Measurements from ENCODE around the gene FYN. TPM values are rescaled to one million over a fixed set of nuclear protein-coding genes. Genes with fewer than 3 reads are reported as not detected.

FYN gene
- polyA plus RNA-seq, 5 donors, result 105 to 153 (median 140) TPM

DNA sequence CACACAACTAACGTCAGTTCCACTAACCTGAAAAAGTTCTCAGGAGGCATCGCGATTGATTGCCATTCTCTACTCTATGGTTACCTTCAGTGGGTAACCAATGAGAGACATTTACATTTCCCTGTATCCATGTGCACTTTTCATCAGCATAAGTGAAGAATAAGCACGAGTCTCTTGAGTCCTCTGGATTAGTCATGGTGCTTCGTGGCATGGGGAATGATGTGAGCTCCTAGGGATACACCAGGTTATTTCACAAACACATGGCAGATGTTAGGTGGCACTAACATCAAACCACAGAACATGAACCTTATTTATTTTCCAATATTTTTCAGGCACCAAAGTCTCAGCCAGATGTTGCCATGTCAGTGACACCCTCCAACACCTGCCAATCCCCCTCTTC is 64.0 kb downstream of the FYN start:
- DNase-seq, result no peak

DNA sequence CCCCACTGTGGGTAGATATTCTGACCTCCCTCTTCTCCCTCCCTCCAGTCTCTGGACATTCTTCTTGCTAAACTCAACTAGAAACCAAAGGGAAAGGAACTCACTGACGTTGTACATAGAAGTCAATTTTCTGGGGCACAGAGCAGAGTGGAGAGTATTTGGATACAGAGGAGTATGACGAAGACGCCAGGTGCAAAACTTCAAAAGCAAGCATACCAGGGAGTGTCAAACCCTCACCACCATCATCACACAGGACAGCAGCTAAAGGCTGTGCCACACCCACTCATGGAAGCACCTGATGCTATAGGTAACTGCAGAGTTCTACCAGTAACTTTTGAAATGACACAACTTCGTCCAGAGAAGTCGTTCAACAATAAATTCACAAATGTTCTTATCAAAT is 64.8 kb downstream of the FYN start:
- DNase-seq, result no peak

DNA sequence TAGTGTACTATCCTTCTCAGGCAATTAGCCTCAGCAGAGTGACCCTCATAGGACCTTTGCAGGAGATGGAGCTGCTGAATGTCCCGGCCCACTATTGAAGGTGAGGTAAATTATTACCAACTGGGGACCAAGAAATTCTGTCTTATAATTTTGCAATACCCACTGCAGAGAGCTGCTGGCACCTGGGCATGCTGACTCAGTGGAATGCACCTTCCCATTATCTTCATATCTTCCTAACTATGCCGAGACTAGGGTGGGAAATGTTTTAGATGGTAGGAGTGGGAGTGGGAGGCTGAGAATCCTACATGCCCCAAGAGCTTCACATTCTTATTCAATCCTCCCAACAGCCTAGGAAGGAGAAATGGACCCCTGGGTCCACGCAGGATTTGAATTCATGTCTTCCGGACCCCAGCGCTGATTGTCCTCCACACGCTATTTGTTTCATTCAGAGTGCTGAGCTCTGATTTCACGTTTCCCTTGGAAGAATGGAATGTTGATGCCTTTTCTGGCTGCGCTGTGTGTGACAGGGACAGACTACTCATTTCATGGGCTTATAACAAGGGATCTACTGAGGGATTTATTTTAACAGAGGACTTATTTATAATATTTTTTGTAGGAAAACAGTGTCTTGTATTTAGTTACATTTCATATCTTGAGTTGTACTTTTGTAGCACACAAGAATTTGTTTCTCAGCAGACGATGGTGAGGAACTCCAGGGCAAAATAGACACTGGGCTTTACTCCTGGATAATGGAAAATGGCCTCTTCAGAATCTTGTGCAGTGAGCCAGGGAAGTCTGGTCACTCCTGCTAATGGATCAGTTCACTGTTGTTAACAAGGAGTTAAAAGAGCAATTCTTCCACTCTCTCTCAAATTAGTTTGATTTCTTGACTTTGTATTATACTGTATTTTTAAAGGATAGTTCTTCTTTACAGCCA is 66.4 kb downstream of the FYN start:
- no peak for DNase-seq

DNA sequence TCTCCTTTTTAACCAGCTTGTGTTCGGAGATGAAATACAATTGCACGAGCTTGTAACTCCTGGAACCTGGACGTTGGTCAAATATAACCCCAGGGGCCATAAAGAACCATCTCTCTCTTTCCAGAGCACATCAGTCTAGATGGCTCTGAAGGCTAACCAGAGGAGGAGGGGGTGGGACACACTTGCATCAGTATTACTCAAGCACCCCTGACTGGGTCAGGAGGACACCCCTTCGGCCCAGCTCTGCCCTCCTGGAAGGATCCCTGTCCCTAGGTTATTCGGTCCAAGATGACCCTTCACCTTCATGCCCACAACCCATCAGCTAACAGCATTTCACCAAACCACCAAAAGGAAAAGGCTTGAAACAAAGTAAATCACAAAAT is 67.1 kb downstream of the FYN start:
- no peak for DNase-seq

DNA sequence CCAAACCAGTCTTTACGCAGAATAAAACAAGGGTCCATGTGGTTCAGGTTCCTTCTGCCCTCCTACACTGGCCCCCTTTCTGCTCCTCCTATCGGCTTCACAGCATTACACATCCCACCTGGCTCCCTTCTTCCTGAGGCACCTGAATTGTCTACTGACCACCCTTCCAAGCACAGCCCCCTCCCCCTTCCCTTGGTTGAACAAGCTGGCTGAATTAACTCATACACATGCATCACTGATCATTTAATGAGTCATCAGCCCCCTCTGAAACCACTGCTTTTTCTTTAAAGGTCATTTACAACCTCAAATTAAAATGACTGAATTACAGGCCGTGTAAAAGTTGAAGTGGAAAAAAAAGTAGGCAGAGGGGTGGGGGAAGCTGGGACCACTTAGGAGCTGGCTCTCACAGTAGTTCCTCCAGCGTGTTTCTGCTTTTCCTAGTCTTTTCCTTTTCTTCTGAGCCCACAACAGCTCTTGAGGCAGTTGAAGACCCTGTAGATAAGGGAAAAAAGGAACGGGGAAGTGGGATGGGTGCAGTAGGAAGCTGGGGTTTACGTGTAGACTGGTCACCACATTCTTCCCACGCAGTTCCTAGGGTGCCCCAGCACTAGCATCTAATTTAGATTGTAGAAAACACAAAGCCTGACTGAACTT is 67.6 kb downstream of the FYN start:
- no peak for DNase-seq

- DNase-seq, result no peak
Observed at GRCh38 chr6:111804627-111805235, 68.5 kb downstream of the FYN start.

DNA sequence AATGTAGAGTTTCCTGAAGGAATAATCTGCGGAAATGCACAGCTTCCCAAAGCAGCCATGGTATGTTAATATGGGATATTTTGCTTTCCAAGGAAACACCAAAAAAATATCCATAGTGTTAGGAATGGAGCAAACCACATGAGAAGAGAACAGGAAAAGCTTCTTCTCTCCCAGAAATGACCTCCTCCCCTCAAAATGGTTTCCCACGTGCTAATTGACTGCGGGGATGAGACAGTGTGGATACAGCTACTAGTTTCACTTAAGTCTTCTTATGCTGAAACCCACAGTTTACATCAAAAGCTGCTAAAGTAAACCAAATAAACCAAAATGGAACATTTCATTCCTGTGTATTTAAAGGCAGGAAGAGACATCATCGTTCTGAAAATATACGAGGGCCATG is 69.4 kb downstream of the FYN start:
- DNase-seq, result no peak

DNA sequence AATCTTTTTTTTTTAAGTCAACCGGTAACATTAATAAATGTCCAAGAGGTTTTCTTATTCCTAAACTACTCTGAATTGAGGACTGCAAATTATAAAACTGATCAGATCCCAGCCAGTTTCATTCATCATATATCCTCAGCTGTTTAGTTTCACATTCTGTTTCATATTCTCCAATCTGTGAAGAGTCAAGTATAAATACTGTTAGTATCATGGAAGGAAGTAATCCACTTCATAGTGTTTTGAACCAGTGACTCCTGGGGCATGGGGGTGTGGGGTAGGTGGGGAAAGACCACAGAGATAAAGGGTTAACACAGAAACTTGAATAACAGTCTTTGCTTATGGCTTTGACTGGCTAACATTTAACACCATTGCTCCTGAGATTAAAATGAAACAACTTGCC is 69.9 kb downstream of the FYN start:
- DNase-seq, result no peak

DNA sequence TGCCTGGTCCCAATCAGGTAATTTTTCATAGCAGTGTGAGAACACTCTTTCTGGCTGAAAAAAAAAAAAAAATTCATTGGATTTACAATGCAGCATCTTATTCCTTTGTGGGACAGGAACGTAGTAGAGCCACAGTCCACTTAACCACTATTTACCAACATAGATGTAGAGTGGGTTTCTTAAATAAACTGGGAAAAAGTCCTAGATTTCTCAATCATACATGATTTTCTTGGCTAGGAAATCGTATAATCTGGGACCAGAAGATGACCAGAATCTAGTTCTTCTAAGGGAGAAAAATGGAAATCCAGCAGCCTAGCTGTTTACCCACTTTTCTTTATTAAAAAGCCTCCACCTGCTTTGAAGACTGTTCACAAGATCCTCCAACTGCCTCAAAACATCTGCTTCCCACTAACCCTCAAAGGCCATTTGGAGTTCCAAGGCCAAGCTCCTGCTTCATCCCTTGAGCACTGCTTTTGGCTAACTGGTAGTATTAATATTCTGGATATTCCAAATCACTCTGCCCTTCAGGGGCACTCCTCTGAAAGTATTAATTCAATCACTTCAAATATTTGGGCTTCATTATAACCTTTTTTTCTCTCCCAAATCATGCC is 70.4 kb downstream of the FYN start:
- DNase-seq, result no peak

- DNase-seq, result no peak
Observed at GRCh38 chr6:111802015-111802414, 71.2 kb downstream of the FYN start.

DNA sequence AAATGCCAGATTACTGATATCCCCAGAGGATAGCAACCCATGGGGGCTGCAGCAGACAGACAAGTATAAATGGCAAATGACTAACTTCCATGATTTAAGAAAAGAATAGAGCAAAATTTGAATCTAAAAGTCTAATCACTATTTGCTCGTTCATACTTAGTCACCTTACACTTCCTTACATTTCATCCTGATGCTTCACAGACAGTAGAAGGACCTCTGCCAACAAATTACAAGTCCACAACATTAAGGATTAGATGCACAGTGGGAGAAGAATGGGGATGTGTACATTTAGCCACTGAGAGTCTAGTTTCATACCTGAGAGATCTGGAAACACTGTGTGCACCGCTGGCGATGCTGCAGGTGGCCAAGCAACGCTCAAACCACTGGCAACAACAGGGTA is 72.4 kb downstream of the FYN start:
- no peak for DNase-seq

DNA sequence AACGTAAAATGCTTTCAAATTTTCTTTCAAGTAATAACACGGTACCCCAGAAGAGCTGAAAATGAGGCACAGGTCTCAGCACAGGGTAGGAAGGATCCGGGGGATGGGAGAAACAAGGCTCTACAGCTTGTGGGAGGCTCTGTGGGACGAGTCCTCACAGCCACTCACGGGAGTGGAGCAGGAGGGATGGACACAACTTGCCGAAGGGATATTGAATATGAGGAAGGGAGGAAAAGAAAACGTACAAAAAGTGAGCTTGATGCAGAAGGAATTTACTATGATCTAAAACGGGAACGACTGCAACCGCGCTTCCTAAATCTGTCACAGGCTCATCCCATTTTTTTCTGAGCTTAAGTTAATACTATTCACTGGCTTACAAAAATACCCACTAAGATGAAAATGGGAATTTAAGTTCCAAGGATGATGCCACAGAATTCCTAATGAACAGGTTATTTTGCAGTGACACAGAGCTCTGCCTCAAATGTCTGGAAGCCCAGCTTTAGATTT is 72.9 kb downstream of the FYN start:
- no peak for DNase-seq

DNA sequence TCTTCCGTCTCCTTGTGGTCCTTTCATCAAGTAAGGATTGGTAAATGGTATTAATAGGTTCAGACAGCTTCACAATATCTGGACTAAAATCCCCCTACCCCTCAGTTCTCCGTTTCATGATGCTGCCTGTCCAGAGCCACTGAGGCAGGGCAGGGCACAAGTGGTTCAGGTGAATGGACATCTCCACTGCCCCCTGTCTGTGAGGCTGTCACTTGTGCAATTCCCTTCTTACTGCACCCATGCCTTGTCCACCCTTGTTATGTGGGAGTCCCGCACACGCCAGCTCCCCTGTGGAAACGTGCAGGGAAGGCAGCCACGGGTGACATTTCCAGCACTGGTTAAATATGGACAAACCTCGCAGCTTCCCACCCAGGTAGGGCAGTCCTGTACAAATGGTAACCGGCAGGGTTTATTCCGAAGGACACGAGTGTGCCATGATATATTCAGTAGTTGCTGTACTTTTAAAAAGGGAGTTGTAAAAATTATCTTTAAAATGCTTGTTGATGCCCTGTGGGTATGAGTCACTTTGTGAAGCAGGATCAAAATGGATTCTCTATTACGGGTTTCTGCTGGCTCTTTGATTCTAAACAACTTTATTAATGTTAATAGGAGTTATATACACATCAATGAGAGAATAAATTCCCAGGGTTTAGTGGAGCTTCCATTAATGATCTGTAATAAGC is 73.5 kb downstream of the FYN start:
- no peak for DNase-seq

- no peak for DNase-seq
Observed at GRCh38 chr6:111798281-111798725, 74.9 kb downstream of the FYN start.

DNA sequence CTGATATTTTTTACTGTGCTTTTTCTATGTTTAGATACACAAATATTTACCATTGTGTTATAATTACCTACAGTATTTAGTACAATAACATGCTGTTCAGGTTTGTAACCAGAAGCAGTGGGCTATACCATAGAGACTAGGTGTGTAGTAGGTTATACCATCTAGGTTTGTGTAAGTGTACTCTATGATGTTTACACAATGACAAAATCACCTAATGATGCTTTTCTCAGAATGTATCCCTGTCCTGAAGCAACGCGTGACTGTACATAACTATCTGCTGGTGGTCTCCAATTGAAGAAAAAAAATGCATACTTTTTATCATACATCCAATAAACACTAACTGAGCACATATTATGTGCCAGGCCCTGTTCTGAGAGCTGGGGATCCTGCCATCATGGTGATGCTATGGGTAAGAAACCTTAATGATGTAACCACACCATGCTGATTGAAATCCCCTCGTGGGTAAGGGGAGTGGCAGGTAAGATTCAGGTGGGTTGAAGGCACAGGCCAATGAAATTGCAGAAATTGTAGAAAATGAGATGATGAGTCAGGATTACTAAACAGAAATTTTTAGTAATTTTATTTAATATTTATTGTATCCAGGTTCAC is 76.8 kb downstream of the FYN start:
- DNase-seq, result no peak

DNA sequence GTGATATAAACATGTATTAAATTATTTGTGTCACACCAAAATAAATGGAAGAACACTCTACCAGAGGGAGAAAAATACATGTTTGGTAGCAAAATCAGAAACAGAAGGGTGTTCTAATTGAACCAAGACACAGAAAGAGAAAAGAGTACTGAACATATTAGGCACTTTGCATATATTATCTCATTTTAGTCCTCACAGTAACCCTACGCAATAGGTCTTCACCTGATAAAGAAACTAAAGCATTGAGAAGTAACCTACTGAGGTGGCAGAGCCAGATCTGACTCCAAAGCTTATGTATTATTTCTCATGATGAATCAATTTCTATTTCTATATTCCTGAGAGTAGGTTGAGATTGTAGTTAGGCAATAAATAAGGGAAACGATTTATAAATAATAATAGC is 77.7 kb downstream of the FYN start:
- DNase-seq, result no peak

DNA sequence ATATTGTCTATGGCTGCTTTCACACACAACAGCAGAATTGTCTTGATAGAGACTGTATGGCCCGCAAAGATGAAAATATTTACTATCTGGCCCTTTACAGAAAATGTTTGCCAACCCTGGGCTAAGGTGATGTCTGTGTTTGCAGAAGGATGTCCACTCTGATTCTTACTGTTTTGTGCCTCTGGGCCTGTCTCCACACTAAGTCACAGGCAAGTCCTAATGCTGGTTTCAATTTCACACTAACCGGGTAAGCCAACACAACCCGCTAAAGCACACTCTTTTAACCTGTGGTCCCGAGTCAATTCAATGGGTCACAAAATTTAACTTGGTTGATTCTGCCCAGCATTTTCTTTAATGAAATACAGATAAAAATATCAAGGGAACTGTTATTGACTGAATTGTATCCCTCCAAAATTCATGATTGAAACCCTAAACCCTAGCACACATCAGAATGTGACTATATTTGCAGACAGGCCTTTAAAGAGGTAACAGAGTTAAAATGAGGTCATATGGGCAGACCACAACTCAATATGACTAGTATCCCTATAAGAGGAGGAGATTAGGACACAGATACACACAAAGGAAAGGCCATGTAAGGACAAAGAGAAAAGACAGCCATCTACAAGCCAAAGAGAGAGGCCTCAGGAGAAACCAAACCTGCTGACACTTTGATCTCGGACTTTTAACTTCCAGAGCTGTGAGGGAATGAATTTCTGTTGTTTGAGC is 78.4 kb downstream of the FYN start:
- no peak for DNase-seq

DNA sequence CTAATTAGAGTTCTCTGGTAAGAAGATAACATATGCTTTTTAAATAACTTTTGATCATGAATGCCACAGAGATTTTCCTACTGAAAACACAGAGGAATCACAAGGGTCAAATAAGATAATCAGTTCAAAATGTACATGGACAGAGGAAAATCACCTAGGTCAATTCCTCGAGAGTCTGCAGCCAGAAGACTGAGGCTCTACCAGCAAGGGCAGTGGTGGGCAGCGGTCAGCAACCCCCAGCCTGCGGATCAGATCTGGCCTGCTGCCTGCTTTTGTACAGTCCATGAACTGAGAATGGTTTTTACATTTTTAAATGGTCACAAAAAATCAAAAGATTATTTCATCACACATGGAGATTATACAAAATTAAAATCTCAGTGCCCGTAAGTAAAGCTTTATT is 79.0 kb downstream of the FYN start:
- no peak for DNase-seq

DNA sequence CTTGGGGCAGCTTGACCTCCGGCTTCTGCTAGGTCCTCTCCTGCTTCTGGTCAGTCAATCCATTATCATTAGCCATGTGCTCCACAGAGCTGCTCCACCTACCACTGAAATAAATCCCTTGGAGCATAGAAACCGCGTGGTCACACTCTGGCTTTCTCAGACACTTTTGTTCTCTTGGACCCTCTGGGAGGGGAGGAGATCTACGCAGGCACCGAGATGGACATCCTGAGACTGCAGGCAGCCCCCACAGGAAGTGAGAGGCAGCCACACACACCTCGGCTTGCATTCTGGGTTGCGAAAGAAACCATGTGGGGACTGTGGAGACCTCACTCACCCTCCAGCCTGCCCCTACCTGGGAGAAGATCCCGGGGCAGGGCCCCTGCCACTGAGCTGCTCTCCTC is 79.5 kb downstream of the FYN start:
- no peak for DNase-seq

- DNase-seq, result no peak
Observed at GRCh38 chr6:111792914-111793700, 80.1 kb downstream of the FYN start.

All from right lung (tissue), 5 donors.